ENCODE measurements around the gene PLCH1. TPM values are rescaled to one million over a fixed set of nuclear protein-coding genes. Genes with fewer than 3 reads are reported as not detected.

PLCH1 gene
- total and polyA plus RNA-seq, 10 of the 15 experiments (the other 5 are each of a cell fraction or from before 2014, with no cell fraction given), result 0.03 to 0.22 (median 0.04) TPM; not detected in 5

GRCh38 chr3:155785662-155786295 lies 40.9 kb upstream of the PLCH1 start (continued):
- no peak for TF ChIP-seq PBX3 (IDR thresholded peaks at IDR 0.05; ENCODE audit: insufficient replicate concordance, low read depth, low read length)
- TF ChIP-seq GATAD2B (conservative IDR thresholded peaks at IDR 0.05; ENCODE audit: low read depth), result no peak
- no peak for TF ChIP-seq BCL3 (IDR thresholded peaks at IDR 0.05; ENCODE audit: borderline replicate concordance, insufficient read depth, low read depth, low read length, poor library complexity, severe bottlenecking)
- TF ChIP-seq ATF3 (IDR thresholded peaks at IDR 0.05; ENCODE audit: borderline replicate concordance, extremely low read depth, low read depth, low read length), result no peak
- no peak for TF ChIP-seq CHD1 (IDR thresholded peaks at IDR 0.05; ENCODE audit: low read depth, low read length)
- TF ChIP-seq MYC (IDR thresholded peaks at IDR 0.05; ENCODE audit: insufficient read depth, insufficient read length, insufficient replicate concordance, low read length, severe bottlenecking), result no peak
- TF ChIP-seq ZNF384 (IDR thresholded peaks at IDR 0.05; ENCODE audit: borderline replicate concordance, low read depth, low read length), result no peak
- no peak for TF ChIP-seq ZNF24 (IDR thresholded peaks at IDR 0.05)
